Psoas muscle (tissue), 8 donors: ENCODE measurements around the gene RAD1. TPM values are rescaled to one million over a fixed set of nuclear protein-coding genes. Genes with fewer than 3 reads are reported as not detected.

Experiments used
- ATAC-seq, 4 donors: fragments of 200-7000 bp; cut with Tn5 transposase; one replicate each; pipeline ENCODE4 v1.9.1; 2020; ENCODE audit warnings: moderate library complexity in 3 of 4, mild to moderate bottlenecking in 2 of 4
- DNase-seq, 2 donors: peaks; one replicate each; pipeline ENCODE4 v3.0.0-alpha.2; 2020
- H3K27ac ChIP-seq: fragments of 200-600 bp; one replicate; pipeline ENCODE4 v1.8.0; 2022
- H3K27me3 ChIP-seq, 3 donors: fragments of 200-600 bp in 1 of 3; one replicate each; pipeline versions ENCODE4 v1.6.1 to v1.8.0; 2013 to 2022; ENCODE audit warnings: low read length in 2 of 3, mild to moderate bottlenecking in 2 of 3, moderate library complexity in 1 of 3; ENCODE audit not compliant: insufficient read depth in 3 of 3
- H3K36me3 ChIP-seq, 2 donors: fragments of 200-600 bp in 1 of 2; one replicate each; pipeline versions ENCODE4 v1.6.1 to v1.8.0; 2013 to 2022; ENCODE audit warnings: low read depth in 1 of 2, mild to moderate bottlenecking in 1 of 2, moderate library complexity in 1 of 2; ENCODE audit not compliant: insufficient read depth in 1 of 2
- H3K4me1 ChIP-seq: fragments of 200-600 bp; one replicate; pipeline ENCODE4 v1.8.0; 2022
- H3K4me3 ChIP-seq: fragments of 200-600 bp; one replicate; pipeline ENCODE4 v1.8.0; 2022; ENCODE audit warnings: mild to moderate bottlenecking
- H3K9me3 ChIP-seq: fragments of 200-600 bp; one replicate; pipeline ENCODE4 v1.8.0; 2022
- WGBS, 3 donors: extraction: QIAGEN DNeasy Blood & Tissue Kit; methylation state at CpG; one replicate each; pipeline versions ENCODE4 v1.1.6 to v1.1.7; 2013; 5-methylcytosine and 5-hydroxymethylcytosine counted together
- intact Hi-C, 2 donors: fragments of 100-400 bp; cut with DNase I; formaldehyde crosslinking; loops; one replicate each; pipeline versions ENCODE4 v1.11.0 to v1.14.2; 2022
- polyA plus RNA-seq, 3 donors: library from polyadenylated mRNA; stranded (reverse); fragments of 200-250 nt; gene quantifications; one replicate each; pipeline ENCODE4 v1.2.3, GENCODE V29; 2013
- total RNA-seq, 4 donors: library from RNA; stranded (reverse); fragmentation: NEBNext Ultra II Directional in 2 of 4; extraction: Animal tissue kit (Norgen Biotek cat#: 25700) in 2 of 4; gene quantifications; one replicate each; pipeline versions ENCODE4 v1.2.1 to v1.2.4, GENCODE V29; 2021 to 2023
- TF ChIP-seq, protein P1 (sequence below): fragments of 200-600 bp; IDR thresholded peaks from one replicate; pipeline ENCODE4 v1.8.0; 2022; ENCODE audit warnings: antibody characterized with exemption
- donor health status: healthy with polysubstance abuse.
- donor health status: DM: no; HTN: no; CAD: no; lungs with moderate emphysema.
- donor health status: Bipolar disorder and iron deficiency.
- donor health status: healthy.
- donor health status: DM: yes; HTN: yes; CAD: no.
- donor health status: DM: no; HTN: no; CAD: no.
- donor health status: DM: no; HTN: no; CAD: no.
- donor health status: DM: yes; HTN: yes; CAD: no.

RAD1 gene
- total and polyA plus RNA-seq, 7 donors = 15.8 to 43.1 (median 18.2) TPM

DNA sequence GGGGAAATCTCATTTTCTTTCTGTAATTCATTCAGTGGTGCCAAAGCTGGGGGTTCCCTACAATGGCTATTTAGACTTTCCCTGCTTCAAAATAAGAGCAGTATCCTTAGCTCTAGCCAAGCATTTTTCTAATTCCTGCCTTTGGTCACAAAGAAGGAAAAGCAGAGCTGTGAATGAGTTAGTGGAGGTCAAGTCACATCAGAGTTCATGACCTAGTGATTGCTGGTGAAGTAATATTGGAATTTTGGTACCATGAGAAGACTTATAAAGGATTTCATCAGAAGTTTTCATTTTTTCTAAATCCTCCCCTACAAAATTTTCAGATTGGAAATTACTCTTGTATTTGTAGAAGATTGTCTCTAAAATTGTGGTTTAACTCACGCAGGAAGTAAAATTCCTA is 42.0 kb upstream of the RAD1 start:
- intact Hi-C loops = no loop called here
- Histone ChIP-seq H3K4me1 (no peaks in the 10 kb centered on the region), H3K4me3 (no peak overlapping the region), H3K27me3 (no peaks in the 10 kb centered on the region), H3K36me3 (peaks cover 0 to 49% of the 10 kb centered on the region in 2 donors), H3K9me3 (no peaks in the 10 kb centered on the region), H3K27ac (no peak overlapping the region)
- ATAC-seq (no peak), DNase-seq (no peak)
- WGBS, 3 donors = 91 to 100% (median 97%) methylated on average over 1 of the region's 1 CpG
- TF ChIP-seq, protein P1, sequence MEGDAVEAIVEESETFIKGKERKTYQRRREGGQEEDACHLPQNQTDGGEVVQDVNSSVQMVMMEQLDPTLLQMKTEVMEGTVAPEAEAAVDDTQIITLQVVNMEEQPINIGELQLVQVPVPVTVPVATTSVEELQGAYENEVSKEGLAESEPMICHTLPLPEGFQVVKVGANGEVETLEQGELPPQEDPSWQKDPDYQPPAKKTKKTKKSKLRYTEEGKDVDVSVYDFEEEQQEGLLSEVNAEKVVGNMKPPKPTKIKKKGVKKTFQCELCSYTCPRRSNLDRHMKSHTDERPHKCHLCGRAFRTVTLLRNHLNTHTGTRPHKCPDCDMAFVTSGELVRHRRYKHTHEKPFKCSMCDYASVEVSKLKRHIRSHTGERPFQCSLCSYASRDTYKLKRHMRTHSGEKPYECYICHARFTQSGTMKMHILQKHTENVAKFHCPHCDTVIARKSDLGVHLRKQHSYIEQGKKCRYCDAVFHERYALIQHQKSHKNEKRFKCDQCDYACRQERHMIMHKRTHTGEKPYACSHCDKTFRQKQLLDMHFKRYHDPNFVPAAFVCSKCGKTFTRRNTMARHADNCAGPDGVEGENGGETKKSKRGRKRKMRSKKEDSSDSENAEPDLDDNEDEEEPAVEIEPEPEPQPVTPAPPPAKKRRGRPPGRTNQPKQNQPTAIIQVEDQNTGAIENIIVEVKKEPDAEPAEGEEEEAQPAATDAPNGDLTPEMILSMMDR = no peak

DNA sequence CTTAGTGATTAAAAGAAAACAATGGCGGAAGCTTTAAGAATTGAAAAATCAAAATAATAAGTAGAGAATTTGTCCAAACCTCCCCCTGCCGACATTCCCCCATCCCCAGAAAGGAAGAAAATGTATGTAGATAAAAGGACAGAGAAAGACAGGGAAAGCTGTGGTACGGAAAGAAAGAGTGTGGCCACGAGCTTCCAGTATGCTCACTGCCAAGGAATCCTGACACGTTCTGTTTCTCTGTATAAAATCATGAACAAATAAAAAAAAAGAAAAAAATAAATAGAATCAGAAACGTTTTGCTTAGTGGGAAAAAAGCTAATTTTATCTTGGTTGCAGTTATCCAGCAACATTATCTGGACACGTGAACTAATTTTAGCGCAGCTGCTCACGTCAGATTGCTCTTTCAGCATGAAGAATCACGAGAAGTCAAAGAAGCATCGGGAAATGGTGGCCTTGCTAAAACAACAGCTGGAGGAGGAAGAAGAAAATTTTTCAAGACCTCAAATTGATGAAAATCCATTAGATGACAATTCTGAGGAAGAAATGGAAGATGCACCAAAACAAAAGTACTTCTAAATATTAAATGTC is 29.2 kb upstream of the RAD1 start:
- ATAC-seq (no peak), DNase-seq (no peak)
- TF ChIP-seq, protein P1 = no peak
- peaks cover 9 to 100% of the 10 kb centered on the region in 2 donors for H3K36me3 ChIP-seq
- WGBS, 3 donors = 72 to 87% (median 76%) methylated on average over 11 of the region's 11 CpGs
- intact Hi-C loops = no loop called here
- no peaks in the 10 kb centered on the region for H3K4me1 ChIP-seq
- no peaks in the 10 kb centered on the region for H3K9me3 ChIP-seq
- no peak overlapping the region for H3K4me3 ChIP-seq
- no peak overlapping the region for H3K27ac ChIP-seq
- H3K27me3 ChIP-seq = no peaks in the 10 kb centered on the region

DNA sequence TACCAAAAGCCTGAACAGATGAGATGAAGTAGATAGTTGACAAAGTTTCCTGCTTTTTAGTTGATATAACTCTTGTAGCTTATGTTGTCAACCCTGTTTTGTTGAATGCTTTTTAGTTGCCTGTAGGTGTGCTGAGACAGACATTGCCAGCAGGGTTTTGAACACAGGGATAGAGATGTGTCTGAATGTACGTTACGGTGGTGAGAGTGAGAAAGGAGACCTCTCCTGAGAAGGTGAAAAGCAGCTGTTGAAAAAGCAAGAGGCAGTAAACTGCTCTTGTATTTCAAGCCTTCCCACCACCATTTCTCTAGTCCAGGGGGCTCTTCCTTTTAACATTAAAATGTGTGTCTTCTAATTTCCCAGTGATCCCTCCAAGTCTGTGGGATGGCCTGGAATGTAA is 28.7 kb upstream of the RAD1 start:
- Histone ChIP-seq H3K9me3 (no peaks in the 10 kb centered on the region), H3K4me3 (no peak overlapping the region), H3K4me1 (no peaks in the 10 kb centered on the region), H3K36me3 (peaks cover 9 to 98% of the 10 kb centered on the region in 2 donors), H3K27me3 (no peaks in the 10 kb centered on the region), H3K27ac (no peak overlapping the region)
- TF ChIP-seq, protein P1 = no peak
- intact Hi-C loops = no loop called here
- ATAC-seq (no peak), DNase-seq (no peak)
- 94 to 98% (median 95%) methylated on average over 2 of the region's 2 CpGs for WGBS, 3 donors

DNA sequence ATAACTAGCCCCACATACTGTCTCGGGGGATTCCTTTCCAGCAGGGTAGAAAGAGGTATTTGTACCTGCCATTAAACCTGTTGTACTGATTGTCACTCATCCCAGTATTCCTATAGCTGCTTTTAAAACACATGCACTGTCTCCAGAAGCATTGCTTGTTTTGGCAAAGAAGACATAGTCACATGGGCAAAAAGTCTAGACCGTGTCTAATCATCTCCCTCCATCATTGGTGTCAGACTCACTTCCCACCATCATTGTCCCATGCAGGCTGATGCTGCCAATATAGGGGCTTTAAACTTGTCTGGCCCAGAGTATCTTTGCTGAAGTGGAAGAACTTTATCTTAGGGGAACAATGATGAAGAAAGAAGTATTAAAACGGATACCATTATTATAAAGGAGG is 26.6 kb upstream of the RAD1 start:
- Histone ChIP-seq H3K4me1 (no peaks in the 10 kb centered on the region), H3K9me3 (no peaks in the 10 kb centered on the region), H3K27me3 (no peaks in the 10 kb centered on the region), H3K4me3 (no peak overlapping the region), H3K36me3 (peaks cover 11 to 98% of the 10 kb centered on the region in 2 donors), H3K27ac (no peak overlapping the region)
- TF ChIP-seq, protein P1 = no peak
- ATAC-seq (no peak), DNase-seq (no peak)
- WGBS, 3 donors = 88 to 95% (median 92%) methylated on average over 3 of the region's 3 CpGs
- intact Hi-C loops = no loop called here

DNA sequence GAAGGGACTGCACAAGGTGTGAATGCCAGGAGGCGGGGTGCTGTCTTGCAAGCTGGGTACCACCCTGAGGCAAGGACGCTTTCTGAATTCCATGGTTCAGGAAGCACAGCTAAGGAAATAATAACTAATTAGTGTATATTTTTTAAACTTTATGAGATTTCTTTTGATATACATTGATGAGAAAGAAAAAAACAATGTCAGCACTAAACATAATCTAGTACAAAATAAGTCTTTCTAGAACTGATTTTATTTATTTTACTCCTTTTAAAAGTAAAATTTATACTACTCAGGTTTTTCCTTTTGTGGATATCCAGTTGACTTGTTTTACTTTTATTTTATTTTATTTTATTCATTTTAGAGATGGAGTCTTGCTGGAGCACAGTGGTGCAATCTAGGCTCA is 17.6 kb upstream of the RAD1 start:
- TF ChIP-seq, protein P1 = no peak
- WGBS, 3 donors = 89 to 94% (median 92%) methylated on average over 2 of the region's 2 CpGs
- DNase-seq = no peak

More for the DNA sequence above, 17.6 kb upstream of the RAD1 start:
- intact Hi-C loops = loop anchor here in 1 of 2 donors (10.0 kb wide), 1 partner anchor 1478 kb away; no protein-coding TSS in a partner anchor
- Histone ChIP-seq H3K27me3 (no peaks in the 10 kb centered on the region), H3K36me3 (peaks cover 5 to 47% of the 10 kb centered on the region in 2 donors), H3K27ac (no peak overlapping the region), H3K4me1 (peaks cover 12% of the 10 kb centered on the region), H3K9me3 (no peaks in the 10 kb centered on the region), H3K4me3 (no peak overlapping the region)
- no peak for ATAC-seq
